ENCODE data around the gene BRSK2. TPM values are rescaled to one million over a fixed set of nuclear protein-coding genes. Genes with fewer than 3 reads are reported as not detected.

The BRSK2 gene
- total RNA-seq, 1 donor from 2014 or later, result 3.3 TPM

DNA sequence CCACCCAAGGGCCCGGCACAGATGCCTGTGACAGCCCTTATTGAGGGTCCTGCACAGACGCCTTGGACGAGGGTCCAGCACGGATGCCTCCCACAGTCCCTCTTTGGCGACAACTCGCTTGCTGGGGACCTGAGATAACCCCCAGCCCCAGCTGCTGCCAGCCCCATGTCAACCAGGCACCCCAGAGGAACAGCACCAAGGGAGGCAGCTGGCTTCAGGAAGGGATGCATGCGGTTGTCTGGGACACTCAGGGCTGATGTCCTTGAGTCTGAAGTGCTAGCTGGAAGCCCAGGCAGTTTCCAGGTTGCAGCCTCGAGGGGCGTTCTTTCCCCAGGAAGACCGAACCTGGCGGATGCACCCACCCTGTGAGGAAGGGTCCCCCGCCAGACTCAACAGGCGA, 63.0 kb downstream of the BRSK2 start:
- no peak for DNase-seq (ENCODE audit: low spot score)

- DNase-seq (ENCODE audit: low spot score), result peak; percentile 25
Observed at GRCh38 chr11:1453611-1454034, 63.9 kb downstream of the BRSK2 start.

DNA sequence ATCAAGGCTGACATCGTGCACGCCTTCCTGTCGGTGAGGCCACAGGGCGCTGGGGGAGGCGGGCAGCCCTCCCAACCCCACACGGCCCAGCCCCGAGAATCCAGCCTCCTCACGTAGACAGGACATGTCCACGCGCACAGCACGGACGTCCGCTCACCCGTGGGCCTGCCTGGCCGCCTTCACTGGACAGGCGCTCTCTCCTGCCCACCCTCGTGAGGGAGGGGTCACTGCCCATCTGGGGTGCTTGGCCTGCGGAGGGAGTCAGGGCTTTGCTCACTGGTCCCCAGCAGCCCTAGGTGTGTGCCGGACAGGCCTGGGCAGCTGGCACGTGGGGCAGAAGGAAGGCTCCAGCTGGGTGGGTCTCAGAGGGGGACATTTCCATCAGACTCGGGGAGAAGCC, 64.8 kb downstream of the BRSK2 start:
- no peak for DNase-seq (ENCODE audit: low spot score)

GRCh38 chr11:1455032-1455762, 65.5 kb downstream of the BRSK2 start:
- DNase-seq (ENCODE audit: low spot score), result no peak

- no peak for DNase-seq (ENCODE audit: low spot score)
Observed at GRCh38 chr11:1455763-1456060, 66.0 kb downstream of the BRSK2 start.

DNA sequence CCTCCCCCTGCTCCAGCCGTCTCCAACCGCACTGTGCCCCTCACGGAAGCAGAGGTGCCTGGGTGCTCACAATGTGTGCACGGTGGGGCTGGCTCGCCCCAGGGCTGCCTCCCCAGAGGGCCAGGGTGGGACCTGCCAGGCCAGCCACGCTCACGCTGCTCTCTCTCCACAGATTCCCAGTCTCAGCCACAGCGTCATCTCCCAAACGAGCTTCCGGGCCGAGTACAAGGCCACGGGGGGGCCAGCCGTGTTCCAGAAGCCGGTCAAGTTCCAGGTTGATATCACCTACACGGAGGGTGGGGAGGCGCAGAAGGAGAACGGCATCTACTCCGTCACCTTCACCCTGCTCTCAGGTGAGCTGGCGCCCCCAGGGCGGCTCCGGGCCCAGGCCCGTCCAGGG, 66.4 kb downstream of the BRSK2 start:
- DNase-seq (ENCODE audit: low spot score), result no peak

DNA sequence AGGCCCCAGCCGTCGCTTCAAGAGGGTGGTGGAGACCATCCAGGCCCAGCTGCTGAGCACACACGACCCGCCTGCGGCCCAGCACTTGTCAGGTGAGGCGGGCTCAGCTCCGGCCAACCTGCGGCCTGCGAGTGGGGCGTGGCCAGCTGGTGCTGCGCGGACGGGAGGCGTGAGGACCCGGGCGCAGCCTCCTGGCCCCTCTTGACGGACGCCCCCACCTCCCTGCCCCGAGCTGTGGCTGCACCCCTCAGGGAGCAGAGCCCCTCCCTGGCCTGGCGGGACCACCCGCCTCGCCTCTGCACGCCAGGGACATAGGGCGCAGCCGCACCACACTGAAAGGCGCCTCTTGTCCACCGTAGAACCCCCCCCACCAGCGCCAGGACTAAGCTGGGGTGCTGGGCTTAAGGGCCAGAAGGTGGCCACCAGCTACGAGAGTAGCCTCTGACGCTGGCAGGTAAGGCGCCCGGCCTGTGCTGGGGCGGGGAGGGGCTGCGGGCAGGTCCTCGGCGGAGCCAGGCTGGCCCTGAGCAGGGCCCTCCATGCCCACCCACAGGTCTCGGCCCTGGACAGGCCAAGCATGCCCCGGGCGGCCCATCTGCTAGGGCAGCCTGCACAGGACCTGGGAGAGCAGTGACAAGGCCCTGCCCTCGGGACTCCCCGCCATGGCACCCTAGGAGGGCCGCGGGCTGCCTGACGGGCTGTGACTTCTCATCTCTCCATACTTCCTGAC, 67.0 kb downstream of the BRSK2 start:
- no peak for DNase-seq (ENCODE audit: low spot score)

DNA sequence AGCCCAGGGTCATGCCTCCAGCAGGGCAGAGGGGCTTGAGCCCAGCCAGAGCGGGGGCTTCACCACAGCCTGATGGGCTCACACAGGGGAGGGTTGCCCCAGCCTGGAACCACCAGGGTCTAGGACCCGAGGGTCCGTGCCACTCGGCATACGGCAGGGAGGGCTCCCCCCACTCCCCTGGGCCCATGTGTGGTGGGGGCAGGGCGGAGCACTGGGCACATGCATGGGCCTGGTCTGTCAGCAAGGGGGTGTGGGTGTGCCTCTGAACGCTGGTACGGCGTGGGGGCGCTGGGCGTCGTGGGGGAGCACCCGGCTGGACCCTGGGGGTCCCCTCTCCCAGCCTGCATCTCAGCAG, 67.6 kb downstream of the BRSK2 start:
- no peak for DNase-seq (ENCODE audit: low spot score)

DNA sequence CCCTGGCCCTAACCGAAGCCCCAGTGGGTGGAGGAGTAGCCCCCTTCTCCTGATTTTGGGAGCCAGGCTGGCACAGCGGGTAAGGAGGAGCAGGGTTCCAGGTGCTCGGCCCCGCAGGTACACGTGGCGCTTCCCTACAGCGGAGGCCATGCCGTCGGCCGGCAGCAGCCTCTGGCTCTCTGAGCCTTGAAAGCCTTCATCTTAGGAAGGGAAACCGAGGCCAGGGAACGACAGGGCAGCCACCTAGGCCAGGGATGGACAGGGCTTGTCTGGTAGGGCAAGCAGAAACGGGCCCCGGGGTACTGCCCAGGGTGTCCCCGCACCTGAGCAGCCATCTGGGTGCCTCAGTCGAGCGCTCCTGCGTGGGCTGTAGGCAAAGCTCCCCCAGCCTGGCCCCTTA, 68.1 kb downstream of the BRSK2 start:
- no peak for DNase-seq (ENCODE audit: low spot score)

DNA sequence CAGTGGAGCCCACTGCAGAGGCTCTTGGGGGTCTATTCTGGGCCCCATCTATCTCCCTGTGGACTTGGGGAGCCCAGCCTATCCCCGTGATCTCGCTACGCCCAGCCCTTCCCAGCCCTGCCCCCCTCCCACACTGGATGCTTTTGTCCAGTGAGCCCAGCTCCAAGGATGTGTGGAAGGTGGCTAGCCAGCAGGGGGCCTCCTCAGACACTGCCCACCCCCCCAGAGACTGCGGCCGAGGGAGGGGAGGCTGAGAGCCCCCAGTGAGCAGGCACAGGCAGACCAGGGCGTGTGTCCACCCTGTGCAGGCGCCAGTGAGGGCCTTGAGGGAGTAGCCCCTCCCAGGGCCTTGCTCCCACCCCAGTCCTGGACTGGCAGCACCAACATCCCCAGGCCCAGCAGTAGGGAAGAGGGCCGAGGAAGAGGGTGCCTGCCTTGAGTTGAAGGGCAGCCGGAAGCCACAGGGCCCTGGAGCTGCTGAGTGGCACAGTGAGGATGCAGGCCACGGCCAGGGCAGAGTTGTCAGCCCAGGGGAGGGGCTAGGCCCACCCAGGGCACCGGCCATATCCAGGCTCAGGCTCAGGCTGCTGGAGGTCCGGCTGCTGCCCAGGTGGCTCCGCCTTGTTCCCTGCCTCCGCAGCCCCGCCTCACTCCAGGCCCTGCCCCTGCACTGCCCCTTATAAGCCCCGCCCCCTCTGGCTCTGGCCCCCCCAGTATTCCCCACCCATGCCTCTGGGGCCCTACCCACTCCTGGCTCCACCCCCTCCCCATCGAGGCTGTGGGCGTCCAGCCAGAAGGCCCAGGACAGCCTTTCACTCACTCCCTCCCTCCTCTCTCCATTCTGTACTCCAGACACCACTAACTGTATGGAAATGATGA, 68.8 kb downstream of the BRSK2 start:
- peak; percentile 78 for DNase-seq (ENCODE audit: low spot score)

GRCh38 chr11:1459219-1459575, 69.5 kb downstream of the BRSK2 start:
- no peak for DNase-seq (ENCODE audit: low spot score)

GRCh38 chr11:1459764-1460395, 70.1 kb downstream of the BRSK2 start:
- DNase-seq (ENCODE audit: low spot score), result no peak

- peak; percentile 73 for DNase-seq (ENCODE audit: low spot score)
Observed at GRCh38 chr11:1460396-1460985, 70.8 kb downstream of the BRSK2 start.

- no peak for DNase-seq (ENCODE audit: low spot score)
Observed at GRCh38 chr11:1460986-1461825, 71.5 kb downstream of the BRSK2 start.

- no peak for DNase-seq (ENCODE audit: low spot score)
Observed at GRCh38 chr11:1461826-1462697, 72.3 kb downstream of the BRSK2 start.

DNA sequence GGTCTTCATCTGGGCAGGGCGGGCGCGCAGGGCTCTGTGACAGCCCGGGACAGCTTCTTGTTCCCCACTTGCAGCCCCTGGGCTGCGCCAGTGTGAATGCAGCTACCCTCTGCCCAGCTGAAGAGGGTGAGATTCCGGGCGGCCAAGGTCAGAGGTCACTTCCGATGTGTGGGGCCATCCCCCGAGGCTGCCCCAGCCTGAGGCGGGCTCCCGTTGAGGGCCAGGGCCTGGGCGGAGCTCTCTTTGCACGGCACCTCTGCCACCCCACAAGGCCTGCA, 72.9 kb downstream of the BRSK2 start:
- DNase-seq (ENCODE audit: low spot score), result no peak

- no peak for DNase-seq (ENCODE audit: low spot score)
Observed at GRCh38 chr11:1463056-1463455, 73.3 kb downstream of the BRSK2 start.

DNA sequence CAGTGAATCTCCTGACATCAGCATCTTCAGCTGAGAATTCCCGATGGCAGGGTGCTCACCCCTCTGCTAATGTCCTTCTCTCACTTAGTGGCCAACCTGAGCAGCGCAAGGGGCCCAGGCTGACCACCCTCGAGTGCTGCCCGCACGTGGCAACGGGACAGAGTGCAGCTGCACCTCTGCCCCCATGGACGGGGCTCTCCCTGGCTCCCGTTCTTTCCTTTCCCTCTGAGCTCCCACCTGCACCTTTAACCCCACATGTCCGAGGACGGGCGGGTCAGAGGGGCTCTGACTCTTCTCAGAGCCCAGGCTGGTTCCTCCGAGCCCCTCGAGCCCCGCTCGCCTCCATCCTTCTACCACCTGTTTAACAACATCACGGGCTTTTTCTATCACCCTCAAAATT, 77.0 kb downstream of the BRSK2 start:
- DNase-seq (ENCODE audit: low spot score), result no peak

DNA sequence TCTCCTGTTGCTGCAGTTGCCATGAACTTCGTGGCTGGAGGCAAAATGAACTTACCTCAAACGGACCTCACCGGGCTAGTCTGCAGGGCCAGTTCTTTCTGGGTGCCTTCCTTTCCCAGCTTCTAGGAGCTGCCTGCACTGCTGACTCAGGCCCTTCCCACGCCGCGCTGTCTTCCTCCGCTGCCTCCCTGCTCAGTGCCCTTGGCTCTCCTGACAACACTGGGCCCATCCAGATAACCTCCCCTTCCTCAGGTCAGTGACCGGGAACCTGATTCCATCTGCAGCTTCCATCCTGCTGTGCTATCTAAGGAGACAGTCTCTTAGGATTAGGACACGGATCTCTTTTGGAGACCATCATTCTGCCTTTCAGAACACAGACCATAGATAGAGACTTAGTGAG, 77.5 kb downstream of the BRSK2 start:
- DNase-seq (ENCODE audit: low spot score), result no peak

GRCh38 chr11:1468002-1468401, 78.3 kb downstream of the BRSK2 start:
- no peak for DNase-seq (ENCODE audit: low spot score)

Measured in mucosa of gallbladder (tissue), 1 donor.